ENCODE results near the gene FRMD8.

GRCh38 chr11:65420979-65421793, 34.7 kb downstream of the FRMD8 start:
- no peak for TF ChIP-seq CTCF (IDR thresholded peaks at IDR 0.05)
- no peak for TF ChIP-seq POLR2A (IDR thresholded peaks at IDR 0.05)

Data from body of pancreas (tissue), 4 donors.